Calu3 (cell line): Measurements from ENCODE around the gene REXO1. TPM values are rescaled to one million over a fixed set of nuclear protein-coding genes. Genes with fewer than 3 reads are reported as not detected.

Source experiments
- BruUV-seq: library from RNA; stranded (reverse); fragments of 400-500 nt; replicated peaks from 2 replicates; lab custom pipeline; 2021; lab: Mats Ljungman, UMichigan
- CTCF ChIA-PET: fragments of 300-600 bp; sonication (Branson Sonifier 250); formaldehyde crosslinking; loops from one replicate; lab custom pipeline; 2022; ENCODE audit warnings: antibody characterized with exemption; lab: Charles Lee
- DNase-seq: peaks from one replicate; pipeline ENCODE4 v3.0.0; 2022
- H3K27ac Mint-ChIP-seq: one replicate; pipeline ENCODE4 v1.8.0; 2022; ENCODE audit warnings: mixed read lengths; ENCODE audit not compliant: unreplicated experiment
- H3K27me3 Mint-ChIP-seq: one replicate; pipeline ENCODE4 v1.8.0; 2022; ENCODE audit warnings: mixed read lengths; ENCODE audit not compliant: unreplicated experiment
- H3K36me3 Mint-ChIP-seq: one replicate; pipeline ENCODE4 v1.8.0; 2022; ENCODE audit warnings: mild to moderate bottlenecking, moderate library complexity, mixed read lengths; ENCODE audit not compliant: insufficient read depth, unreplicated experiment
- H3K4me1 Mint-ChIP-seq: one replicate; pipeline ENCODE4 v1.8.0; 2022; ENCODE audit warnings: mild to moderate bottlenecking, low read depth, mixed read lengths; ENCODE audit not compliant: unreplicated experiment
- H3K4me3 Mint-ChIP-seq: one replicate; pipeline ENCODE4 v1.8.0; 2022; ENCODE audit warnings: mild to moderate bottlenecking, low read depth, moderate library complexity, mixed read lengths; ENCODE audit not compliant: unreplicated experiment
- H3K9me3 Mint-ChIP-seq: one replicate; pipeline ENCODE4 v1.8.0; 2022; ENCODE audit warnings: low read depth, mixed read lengths; ENCODE audit not compliant: unreplicated experiment
- CTCF ChIP-seq: fragments of 200-600 bp; IDR thresholded peaks from one replicate; pipeline ENCODE4 v1.8.0; 2022; ENCODE audit warnings: antibody characterized with exemption; ENCODE audit not compliant: unreplicated experiment
- intact Hi-C: fragments of 100-400 bp; cut with micrococcal nuclease; formaldehyde crosslinking; loops from one replicate; pipeline ENCODE4 v1.10.0; 2022; ENCODE audit not compliant: unreplicated experiment
- total RNA-seq: library from RNA; stranded (reverse); gene quantifications from 2 replicates; pipeline ENCODE4 v1.2.3, GENCODE V29; 2022

Gene REXO1
- total RNA-seq, 1 experiment from 2014 or later, result 34.1 TPM

- no peaks in the 10 kb centered on the region for H3K27me3 Mint-ChIP-seq
- no TSS peak for BruUV-seq
These were observed 4.5 kb downstream of the REXO1 start for GRCh38 chr19:1843646-1844394.

GRCh38 chr19:1843116-1843515, 5.2 kb downstream of the REXO1 start:
- intact Hi-C loops, result no loop called here
- H3K4me1 Mint-ChIP-seq, result peaks cover 8% of the 10 kb centered on the region
- no peaks in the 10 kb centered on the region for H3K9me3 Mint-ChIP-seq
- CTCF ChIA-PET, result interaction anchor here (0.5 kb wide), 1 partner anchor 185 kb away, joined by 3 read pairs; no protein-coding TSS in a partner anchor
- DNase-seq, result no peak
- H3K27ac Mint-ChIP-seq, result no peak overlapping the region
- peaks cover 29% of the 10 kb centered on the region for H3K36me3 Mint-ChIP-seq
- H3K4me3 Mint-ChIP-seq, result no peak overlapping the region
- H3K27me3 Mint-ChIP-seq, result no peaks in the 10 kb centered on the region
- TF ChIP-seq CTCF, result no peak
- BruUV-seq, result no TSS peak

More at GRCh38 chr19:1843646-1844394, 4.5 kb downstream of the REXO1 start:
- Mint-ChIP-seq H3K36me3 (peaks cover 35% of the 10 kb centered on the region), H3K4me1 (peaks cover 8% of the 10 kb centered on the region), H3K27ac (no peak overlapping the region), H3K9me3 (no peaks in the 10 kb centered on the region), H3K4me3 (no peak overlapping the region)
- TF ChIP-seq CTCF, result no peak
- no peak for DNase-seq
- intact Hi-C loops, result no loop called here
- CTCF ChIA-PET, result interaction anchor here (0.5 kb wide), 1 partner anchor 185 kb away, joined by 3 read pairs; no protein-coding TSS in a partner anchor

- CTCF ChIA-PET, result interaction anchor here (0.7 kb wide), 1 partner anchor 16 kb away, joined by 4 read pairs; no protein-coding TSS in a partner anchor
- H3K4me1 Mint-ChIP-seq, result no peaks in the 10 kb centered on the region
- no peak overlapping the region for H3K27ac Mint-ChIP-seq
- DNase-seq, result no peak
- H3K4me3 Mint-ChIP-seq, result no peak overlapping the region
- H3K36me3 Mint-ChIP-seq, result peaks cover 12% of the 10 kb centered on the region
- no TSS peak for BruUV-seq
- no peaks in the 10 kb centered on the region for H3K9me3 Mint-ChIP-seq
- intact Hi-C loops, result no loop called here
- no peaks in the 10 kb centered on the region for H3K27me3 Mint-ChIP-seq
- TF ChIP-seq CTCF, result no peak
These were observed 6.9 kb downstream of the REXO1 start for GRCh38 chr19:1841209-1841924.

GRCh38 chr19:1840541-1841115, 7.7 kb downstream of the REXO1 start:
- Mint-ChIP-seq H3K27me3 (no peaks in the 10 kb centered on the region), H3K9me3 (no peaks in the 10 kb centered on the region), H3K4me3 (no peak overlapping the region), H3K4me1 (no peaks in the 10 kb centered on the region), H3K27ac (no peak overlapping the region), H3K36me3 (peaks cover 4% of the 10 kb centered on the region)
- TF ChIP-seq CTCF, result no peak
- intact Hi-C loops, result no loop called here
- no TSS peak for BruUV-seq
- DNase-seq, result no peak
- CTCF ChIA-PET, result no interaction called here
